Fibroblast of skin of left biceps (primary cell): ENCODE measurements around the gene RNF25.
A peak's percentile ranks its signal among the peaks of the same experiment; 100 is the strongest.

ENCODE experiments used
- DNase-seq, 2 experiments: peaks; one replicate each; pipeline ENCODE4 v3.0.0-alpha.2; 2013; ENCODE audit warnings: low read depth in 2 of 2

Gene RNF25

GRCh38 chr2:218671654-218672566, at the start of gene RNF25, which contains the start of gene STK36:
TSS of gene RNF25 (minus strand) at chr2:218672002. CDS start at chr2:218671970, 32 bp downstream.
TSS of gene STK36 (plus strand) at chr2:218672086. CDS start at chr2:218672830, 744 bp downstream.
- peak; percentile 62 to 70 for DNase-seq

DNA sequence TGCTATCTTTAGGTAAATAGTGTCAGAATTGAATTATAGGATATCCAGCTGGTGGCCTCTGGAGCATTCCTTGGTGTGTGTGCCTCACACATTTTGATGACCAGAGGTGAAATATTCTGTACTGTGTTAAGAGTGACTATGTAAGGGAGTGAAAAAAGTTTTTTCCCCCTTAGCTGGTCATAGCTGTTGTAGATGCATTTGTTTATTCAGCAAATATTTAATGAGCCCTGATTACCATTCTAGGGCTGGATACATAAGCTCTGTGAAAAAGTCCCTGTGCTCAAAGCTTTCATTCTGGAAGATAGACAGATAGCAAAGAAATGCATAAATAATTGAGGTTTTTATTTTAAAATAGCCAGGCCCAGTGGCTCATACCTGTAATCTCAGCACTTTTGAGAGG, 49.7 kb upstream of the RNF25 start:
- DNase-seq: no peak

DNA sequence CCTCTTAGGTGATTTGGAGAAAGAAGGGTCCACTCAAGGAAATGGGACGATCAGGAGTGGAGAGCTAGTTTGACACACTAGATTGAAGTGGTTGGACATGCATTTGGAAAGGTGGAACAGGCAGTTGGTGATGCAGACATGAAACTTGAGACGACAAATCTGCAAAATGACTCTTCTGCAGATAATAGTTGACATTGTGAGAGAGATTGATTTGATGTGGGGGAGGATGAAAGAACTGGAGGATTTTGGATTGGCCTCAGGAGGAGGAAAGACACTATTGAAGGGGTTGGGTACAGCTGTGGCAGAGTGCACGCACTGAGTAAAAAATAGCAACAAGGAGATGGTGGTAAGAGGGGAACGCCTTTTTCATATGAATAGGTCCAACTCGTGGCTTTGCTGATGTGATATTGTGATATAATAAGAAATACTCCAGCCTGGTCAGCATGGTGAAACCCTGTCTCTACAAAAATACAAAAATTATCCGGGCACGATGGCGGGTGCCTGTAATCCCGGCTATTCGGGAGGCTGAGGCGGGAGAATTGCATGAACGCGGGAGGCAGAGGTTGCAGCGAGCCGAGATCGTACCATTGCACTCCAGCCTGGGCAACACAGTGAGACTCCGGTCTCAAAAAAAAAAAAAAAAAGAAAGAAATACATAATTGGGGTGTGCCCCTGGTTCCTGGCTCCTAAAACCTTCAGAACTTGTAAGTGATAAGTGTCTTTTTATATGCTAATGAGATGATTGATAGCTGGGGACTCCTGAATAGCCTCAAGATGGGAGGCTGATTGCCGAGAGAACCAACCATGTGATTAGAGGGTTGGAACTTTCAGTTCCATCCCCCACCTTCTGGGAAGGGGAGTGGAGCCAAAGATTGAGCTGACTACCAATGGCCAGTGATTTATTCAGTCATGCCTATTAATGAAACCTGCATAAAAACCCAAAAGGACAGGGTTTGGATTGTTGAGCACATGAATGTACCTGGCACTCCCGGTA, 48.5 kb upstream of the RNF25 start:
- no peak for DNase-seq

GRCh38 chr2:218719457-218719856, 47.7 kb upstream of the RNF25 start:
- DNase-seq: no peak

DNA sequence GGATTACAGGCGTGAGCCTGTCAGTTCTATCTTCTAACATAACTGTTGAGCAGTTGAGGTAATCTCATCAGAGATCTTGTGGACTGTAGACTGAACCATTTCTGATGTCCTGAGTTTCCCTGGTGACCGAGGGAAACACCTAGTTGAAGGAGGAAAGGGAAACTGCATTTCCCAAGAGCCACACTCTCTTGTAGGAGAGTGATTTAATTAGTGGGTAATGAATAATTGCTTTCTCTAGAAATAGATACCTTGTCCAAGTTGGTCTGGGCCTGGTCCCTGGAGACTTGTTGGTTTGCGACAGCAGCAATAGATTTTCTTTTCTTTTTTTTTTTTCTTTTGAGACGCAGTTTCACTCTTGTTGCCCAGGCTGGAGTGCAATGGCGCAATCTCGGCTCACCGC, 46.3 kb upstream of the RNF25 start:
- no peak for DNase-seq

GRCh38 chr2:218717262-218717661, 45.5 kb upstream of the RNF25 start:
- no peak for DNase-seq

- DNase-seq: no peak
These were observed 44.3 kb upstream of the RNF25 start for GRCh38 chr2:218716070-218716469.

GRCh38 chr2:218713922-218714321, 42.1 kb upstream of the RNF25 start:
- no peak for DNase-seq

DNA sequence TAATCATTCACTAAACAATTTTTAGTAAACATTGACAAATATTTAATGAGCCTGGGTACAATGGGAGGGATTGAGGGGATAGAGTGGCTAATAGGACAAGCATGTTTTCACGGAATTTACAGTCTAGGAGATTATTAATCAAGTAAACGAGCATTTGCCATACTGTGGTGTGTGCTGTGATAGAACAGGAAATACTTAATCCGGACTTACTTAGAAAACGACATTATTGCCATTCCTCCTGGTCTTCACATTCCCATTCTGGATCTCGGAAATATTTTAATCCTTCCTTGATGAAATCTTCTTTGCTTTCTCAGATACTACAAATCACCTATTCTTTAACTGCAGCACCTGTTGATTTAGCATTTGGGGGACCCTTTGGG, 39.7 kb upstream of the RNF25 start:
- DNase-seq: no peak

- DNase-seq: peak; percentile 89 to 90
These were observed 39.1 kb upstream of the RNF25 start, which contains the start of gene TTLL4 for GRCh38 chr2:218710687-218711549. TSS of gene TTLL4 (plus strand) at chr2:218710835. CDS start at chr2:218737677, 26,842 bp downstream.

DNA sequence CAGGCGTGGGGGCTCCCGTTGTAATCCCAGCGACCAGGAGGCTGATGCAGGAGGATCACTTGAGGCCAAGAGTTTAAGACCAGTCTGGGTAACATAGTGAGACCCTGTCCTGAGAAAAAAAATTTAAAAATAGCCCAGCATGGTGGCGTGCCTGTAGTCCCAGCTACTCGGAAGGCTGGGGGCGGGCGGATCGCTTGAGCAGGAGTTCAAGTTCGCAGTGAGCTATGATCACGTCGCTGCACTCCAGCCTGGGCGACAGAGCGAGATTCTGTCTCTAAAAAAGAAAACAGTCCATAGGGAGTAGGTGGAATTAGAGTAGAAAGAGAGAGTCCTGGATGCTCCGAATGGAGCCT, 38.5 kb upstream of the RNF25 start:
- no peak for DNase-seq

DNA sequence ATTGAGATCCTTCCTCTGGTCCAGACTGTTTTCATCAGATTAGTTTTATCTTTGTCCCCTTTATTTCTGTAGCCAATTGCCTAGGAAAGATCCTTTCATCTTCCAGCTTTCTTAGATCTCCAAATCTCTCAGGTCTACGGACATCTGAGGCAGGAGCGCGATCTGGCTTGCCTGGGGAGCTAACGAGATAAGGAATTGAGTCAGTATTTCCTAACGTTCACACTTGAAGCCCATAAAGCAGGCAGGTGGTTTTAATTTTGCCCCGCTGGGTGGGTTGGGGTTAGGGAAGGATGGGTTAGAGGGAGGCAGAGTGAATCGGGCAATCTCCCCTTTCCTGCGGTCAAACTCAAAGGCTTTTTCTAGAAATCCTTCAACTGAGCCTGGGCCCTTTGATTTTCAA, 38.1 kb upstream of the RNF25 start:
- no peak for DNase-seq

- DNase-seq: no peak
These were observed 36.3 kb upstream of the RNF25 start for GRCh38 chr2:218708086-218708485.

DNA sequence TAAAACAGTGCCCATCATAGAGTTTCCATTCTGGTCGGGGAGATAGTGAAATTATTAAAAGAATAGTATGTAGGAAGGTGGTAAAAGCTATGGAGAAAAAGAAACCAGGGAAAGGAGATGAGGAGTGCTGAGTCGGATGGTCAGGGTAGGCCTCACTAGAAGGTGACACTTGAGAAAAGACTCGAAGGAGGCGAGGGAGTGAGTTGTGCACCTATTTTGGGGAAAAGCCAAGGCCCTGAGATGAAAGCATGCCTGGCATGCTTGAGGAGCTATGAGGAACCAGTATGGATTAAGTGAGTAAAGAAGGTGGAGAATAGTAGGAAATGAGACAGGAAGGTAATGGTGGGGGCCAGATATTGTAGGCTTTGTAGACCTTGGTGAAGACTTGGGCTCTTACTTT, 31.5 kb upstream of the RNF25 start:
- DNase-seq: no peak

GRCh38 chr2:218701806-218702205, 30.0 kb upstream of the RNF25 start:
- DNase-seq: no peak

DNA sequence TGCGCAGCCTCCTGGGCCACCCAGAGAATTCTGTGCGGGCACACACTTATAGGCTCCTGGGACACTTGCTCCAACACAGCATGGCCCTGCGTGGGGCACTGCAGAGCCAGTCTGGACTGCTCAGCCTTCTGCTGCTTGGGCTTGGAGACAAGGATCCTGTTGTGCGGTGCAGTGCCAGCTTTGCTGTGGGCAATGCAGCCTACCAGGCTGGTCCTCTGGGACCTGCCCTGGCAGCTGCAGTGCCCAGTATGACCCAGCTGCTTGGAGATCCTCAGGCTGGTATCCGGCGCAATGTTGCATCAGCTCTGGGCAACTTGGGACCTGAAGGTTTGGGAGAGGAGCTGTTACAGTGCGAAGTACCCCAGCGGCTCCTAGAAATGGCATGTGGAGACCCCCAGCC, 27.1 kb upstream of the RNF25 start:
- DNase-seq: no peak

- DNase-seq: no peak
These were observed 22.8 kb upstream of the RNF25 start for GRCh38 chr2:218694405-218695145.

GRCh38 chr2:218691234-218691633, 19.4 kb upstream of the RNF25 start:
- DNase-seq: no peak

DNA sequence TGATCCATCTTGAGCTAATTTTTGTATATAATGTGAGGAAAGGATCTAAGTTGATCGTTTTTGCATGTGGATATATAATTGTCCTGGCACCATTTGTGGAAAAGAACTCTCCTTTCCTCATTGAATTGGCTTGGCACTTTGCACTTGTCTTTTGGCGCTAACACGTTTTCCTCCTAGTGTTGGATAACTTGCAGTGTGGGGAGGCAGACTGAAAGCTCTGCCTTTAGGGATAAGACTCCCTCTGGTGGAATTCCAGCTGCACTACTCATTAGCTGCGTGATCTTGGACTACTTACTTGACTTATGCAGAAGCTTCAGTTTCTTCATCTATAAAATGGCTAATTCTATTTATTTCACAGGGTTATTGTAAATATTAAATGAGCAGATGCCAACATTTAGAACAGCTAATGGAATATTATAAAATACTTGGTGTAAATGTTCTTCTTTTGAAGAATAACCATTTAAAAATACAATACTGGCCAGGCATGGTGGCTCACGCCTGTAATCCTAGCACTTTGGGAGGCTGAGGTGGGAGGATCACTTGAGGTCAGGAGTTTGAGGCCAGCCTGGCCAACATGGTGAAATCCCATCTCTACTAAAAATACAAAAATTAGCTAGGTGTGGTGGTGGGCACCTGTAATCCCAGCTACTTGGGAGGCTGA, 15.7 kb upstream of the RNF25 start:
- DNase-seq: peak; percentile 42

- DNase-seq: no peak
These were observed 8.3 kb upstream of the RNF25 start for GRCh38 chr2:218680061-218680460.
